Peyer's patch (tissue), 4 donors: ENCODE measurements around the gene PKD2.

Experiments used
- POLR2A ChIP-seq, 2 donors: fragments of 450-650 bp; IDR thresholded peaks; one replicate each; pipeline ENCODE4 v1.5.1; 2017; ENCODE audit warnings: antibody characterized with exemption in 2 of 2, mild to moderate bottlenecking in 2 of 2, moderate library complexity in 2 of 2
- TF ChIP-seq, protein P1 (sequence below), 6 experiments: fragments of 450-650 bp in 4 of 6; fragments of 200-600 bp in 2 of 6; sonication (generic) in 1 of 6; IDR thresholded peaks; one replicate each; pipeline ENCODE4 v1.5.1; 2017 to 2019; ENCODE audit warnings: antibody characterized with exemption in 6 of 6, mild to moderate bottlenecking in 3 of 6, moderate library complexity in 1 of 6

DNA sequence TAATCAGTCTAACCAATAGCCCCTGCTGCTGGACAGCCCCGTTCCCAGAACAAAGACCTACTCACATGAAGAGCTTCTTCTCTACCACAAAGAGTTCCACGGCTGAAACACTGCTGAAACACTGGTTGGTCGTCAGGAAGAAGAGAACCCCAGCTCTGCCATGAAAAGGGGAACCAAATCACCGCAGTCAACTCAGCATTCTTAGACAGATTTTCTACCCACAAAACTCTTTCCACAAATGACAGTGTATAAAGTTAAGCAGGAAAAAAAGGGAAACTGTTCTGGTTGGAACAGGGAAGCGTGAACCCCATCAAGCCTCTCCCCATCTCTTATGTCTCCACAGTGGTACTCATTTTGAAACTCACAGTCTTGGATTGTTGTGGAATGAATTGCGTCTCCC is 93.7 kb downstream of the PKD2 start:
- TF ChIP-seq, protein P1, sequence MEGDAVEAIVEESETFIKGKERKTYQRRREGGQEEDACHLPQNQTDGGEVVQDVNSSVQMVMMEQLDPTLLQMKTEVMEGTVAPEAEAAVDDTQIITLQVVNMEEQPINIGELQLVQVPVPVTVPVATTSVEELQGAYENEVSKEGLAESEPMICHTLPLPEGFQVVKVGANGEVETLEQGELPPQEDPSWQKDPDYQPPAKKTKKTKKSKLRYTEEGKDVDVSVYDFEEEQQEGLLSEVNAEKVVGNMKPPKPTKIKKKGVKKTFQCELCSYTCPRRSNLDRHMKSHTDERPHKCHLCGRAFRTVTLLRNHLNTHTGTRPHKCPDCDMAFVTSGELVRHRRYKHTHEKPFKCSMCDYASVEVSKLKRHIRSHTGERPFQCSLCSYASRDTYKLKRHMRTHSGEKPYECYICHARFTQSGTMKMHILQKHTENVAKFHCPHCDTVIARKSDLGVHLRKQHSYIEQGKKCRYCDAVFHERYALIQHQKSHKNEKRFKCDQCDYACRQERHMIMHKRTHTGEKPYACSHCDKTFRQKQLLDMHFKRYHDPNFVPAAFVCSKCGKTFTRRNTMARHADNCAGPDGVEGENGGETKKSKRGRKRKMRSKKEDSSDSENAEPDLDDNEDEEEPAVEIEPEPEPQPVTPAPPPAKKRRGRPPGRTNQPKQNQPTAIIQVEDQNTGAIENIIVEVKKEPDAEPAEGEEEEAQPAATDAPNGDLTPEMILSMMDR (IDR thresholded peaks at IDR 0.05) = no peak
- TF ChIP-seq POLR2A (IDR thresholded peaks at IDR 0.05) = no peak
